Stimulated activated CD8-positive, alpha-beta memory T cell treated with anti-CD3 and anti-CD28 coated beads, Interleukin-2, amount 100 ng/mL, for 48 hours (primary cell): ENCODE results near the gene VWDE.
"Not testable (repeated sequence)": the region's sequence is repeated elsewhere in the genome, so short reads cannot be mapped to it uniquely, and the experiment has no call there.

ENCODE experiments used
- DNase-seq, 2 donors: peaks; one replicate each; pipeline ENCODE4 v3.0.0-alpha.2; 2020; ENCODE audit warnings: low read depth in 2 of 2

The VWDE gene

DNA sequence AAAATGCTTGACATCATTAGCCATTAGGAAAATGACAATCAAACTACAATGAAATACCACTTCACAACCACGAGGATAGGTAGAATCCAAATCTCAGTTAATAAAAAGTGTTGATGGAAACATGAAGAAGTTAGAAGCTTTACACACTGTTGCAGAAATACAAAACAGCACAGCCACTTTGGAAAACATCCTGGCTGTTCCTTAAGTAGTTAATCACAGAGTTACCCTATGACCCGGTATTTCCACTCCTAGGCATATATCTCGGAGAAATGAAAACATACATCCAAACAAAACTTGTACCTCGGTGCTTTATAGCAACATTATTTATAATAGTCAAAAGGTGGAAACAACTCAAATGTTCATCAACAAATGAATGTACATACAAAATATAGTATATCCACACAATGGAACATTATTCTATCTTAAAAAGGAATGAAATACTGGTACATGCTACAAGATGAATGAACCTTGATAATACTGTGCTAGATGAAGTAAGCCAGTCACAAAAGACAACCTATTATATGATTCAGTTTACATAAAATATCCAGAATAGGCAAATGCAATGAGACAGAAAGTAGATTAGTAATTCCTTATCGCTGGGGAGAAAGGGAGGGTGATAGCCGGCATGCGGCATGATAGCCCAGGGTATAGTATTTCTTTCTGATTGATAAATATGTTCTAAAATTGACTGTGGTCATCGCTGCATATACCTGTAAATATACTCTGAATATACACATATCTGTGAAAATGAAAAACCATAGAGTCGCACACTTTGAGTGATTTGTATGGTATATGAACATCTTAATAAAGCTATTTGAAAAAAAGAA lies 1.9 kb downstream of the VWDE start:
- no peak for DNase-seq

DNA sequence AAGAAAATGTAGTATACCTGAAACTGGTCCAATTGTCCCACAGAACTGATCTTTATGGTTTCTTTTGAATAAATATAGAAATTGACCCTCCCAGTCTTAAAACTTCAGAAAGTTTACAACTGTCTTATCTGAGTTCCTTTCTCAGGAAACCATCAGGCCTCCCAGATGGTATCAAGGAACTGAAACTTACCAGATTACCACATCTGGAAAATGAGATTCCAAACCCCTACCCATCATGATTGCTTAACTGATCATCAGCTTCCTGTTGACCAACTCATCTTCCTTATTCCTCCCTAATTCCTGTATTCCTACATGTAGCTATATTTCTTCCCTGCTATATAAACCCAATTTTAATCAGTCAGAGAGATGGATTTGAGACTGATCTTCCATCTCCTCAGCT lies 5.5 kb downstream of the VWDE start:
- DNase-seq: no peak

GRCh38 chr7:12397671-12398070 lies 6.0 kb downstream of the VWDE start:
- DNase-seq: no peak

GRCh38 chr7:12396670-12397069 lies 7.0 kb downstream of the VWDE start:
- DNase-seq: not testable (repeated sequence)

- no peak for DNase-seq
Measured at GRCh38 chr7:12391922-12392615, 11.6 kb downstream of the VWDE start.

- DNase-seq: no peak
Measured at GRCh38 chr7:12389089-12389700, 14.5 kb downstream of the VWDE start.

DNA sequence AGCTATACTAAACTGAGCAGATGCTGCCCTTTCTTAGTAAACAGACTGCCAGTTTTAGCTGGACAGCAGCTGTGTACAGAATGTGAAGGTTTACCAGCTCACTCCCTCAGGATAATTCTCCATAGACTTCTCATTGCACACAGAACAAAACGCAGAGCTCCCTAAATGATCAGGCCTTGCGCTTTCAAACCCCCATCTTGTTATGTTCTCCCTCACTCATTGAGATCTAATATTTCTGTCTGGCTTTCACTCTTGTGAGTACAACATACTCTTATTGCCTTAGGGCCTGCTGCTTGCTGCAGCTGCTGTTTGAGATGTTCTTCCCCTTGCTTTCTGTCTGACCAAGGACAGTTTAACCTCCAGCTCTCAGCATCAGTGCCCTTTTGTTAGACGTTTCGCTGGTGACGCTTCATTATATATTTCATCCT lies 17.3 kb downstream of the VWDE start:
- no peak for DNase-seq

DNA sequence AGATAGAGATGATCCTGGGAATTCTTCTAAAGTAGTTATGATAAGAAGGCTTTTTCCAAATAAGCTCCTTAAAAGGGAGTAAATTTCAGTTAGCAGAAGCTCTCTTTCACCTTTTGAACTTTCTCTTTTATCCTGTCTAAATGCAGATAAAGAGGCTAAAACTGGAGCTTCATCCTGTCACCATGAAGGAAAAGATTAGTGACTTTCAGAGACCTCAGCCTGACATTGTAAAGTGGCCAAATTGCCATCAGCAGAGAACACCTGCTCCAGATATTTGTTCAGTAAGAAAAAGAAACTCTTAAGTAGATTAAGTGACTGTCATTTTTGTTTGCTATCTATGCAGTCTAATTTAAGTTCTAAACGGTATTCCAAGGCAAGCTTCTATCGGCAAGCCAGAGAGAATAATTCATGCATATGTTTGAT lies 18.3 kb downstream of the VWDE start:
- no peak for DNase-seq

DNA sequence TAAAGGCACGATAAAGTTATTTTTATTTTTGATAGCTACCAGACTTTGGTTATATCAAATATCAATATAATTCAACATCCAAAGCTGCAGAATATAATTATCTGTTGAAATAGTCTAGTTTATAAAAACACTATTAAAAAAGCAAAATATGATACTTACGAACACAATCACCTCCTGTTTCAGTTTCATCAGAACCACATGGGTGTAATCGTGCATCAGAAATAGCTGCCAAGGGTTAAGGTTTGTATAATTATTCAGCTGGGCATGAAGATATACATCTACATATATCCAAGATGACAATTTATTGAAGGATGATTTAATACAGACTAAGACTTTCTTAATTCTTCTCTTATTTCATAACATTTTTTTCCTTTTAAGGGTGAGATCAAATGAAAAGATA lies 20.3 kb downstream of the VWDE start:
- DNase-seq: no peak

GRCh38 chr7:12378389-12378788 lies 25.3 kb downstream of the VWDE start:
- DNase-seq: no peak

- no peak for DNase-seq
Measured at GRCh38 chr7:12377406-12377805, 26.3 kb downstream of the VWDE start.

DNA sequence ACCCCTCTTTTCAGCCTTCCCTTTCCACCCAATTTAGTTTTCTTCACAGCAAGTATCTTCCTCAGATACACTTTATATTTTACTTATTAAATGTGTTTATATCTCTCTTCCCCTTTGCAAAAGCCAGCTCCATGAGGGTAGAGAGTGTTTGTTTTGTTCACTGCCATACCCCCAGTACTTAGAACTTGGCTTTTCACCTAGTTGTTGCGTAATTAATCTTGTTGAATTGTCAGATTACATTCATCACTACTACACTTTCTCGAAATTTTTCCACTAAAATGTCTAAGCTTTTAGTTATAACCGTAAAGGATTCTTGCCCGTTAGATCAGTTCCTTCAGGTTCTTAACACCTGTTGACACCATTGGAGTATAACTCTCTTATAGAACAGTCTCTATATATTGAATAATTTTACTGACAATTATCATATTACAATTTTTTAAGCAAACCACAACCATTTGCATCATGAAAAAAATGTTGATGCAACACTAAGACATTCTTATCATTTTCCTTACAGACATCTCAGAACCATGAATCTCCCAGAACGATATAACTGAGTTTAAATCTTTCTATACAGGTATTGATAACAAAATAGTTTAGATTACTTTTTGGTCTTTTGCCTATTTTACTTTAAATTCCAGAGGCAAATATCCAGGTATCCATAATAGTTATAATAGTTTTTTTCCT lies 29.9 kb downstream of the VWDE start:
- DNase-seq: no peak

- DNase-seq: no peak
Measured at GRCh38 chr7:12370249-12370648, 33.4 kb downstream of the VWDE start.

DNA sequence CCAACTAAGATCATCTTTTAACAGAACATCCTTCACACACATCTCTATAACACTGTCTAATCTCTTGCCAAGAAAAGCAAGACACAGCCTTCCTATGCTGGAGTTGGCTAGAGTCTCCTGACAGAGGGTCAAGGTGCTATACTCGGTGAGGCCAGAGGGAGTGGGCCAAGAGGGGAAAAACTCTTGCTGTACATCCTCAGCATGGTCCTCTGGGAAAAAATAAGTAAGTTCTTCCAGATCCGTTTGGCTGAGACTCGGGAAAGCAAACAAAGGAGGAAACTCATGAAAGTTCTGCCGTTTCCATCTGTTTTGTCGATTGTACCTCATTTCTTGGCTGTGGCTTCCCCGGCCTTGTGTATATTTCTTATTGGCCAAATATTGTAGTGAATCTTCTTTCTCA lies 33.9 kb downstream of the VWDE start:
- DNase-seq: no peak

- DNase-seq: no peak
Measured at GRCh38 chr7:12369072-12369471, 34.6 kb downstream of the VWDE start.

GRCh38 chr7:12360948-12361347 lies 42.7 kb downstream of the VWDE start:
- DNase-seq: no peak

- no peak for DNase-seq
Measured at GRCh38 chr7:12358694-12359093, 45.0 kb downstream of the VWDE start.

DNA sequence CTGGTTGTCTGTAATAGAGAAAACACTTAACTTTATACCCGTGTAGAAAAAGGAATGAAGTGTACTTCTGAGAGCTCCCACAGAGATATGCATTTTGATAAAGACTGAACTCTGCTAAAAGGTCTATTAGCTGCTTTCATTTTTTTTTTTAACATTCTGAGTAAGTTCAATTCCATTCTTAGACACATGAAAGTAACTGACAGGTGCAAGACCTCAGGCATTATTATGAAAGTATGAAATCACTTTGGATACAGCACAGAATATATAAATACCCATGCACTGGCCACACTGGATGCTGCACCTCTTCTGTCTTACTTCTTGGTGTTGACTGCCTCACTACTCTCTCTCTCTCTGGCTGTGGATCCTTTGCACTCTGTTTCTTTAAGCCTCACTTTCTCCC lies 46.2 kb downstream of the VWDE start:
- no peak for DNase-seq

DNA sequence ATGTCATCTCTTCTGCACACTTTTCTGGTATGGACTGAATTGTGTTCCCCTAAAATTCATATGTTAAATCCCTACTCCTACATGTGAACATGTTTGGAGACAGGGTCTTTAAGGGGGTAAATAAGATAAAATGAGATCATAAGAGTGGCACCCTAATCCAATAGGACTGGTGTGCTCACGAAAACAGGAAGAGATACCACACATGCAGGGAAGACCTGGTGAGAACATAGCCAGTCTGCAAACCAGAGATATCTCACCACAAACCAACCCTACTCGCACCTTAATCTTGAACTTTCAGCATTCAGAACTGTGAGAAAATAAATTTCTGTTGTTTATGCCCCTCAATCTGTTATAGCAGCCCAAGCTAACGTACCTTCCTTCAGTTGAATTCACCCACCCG lies 51.8 kb downstream of the VWDE start:
- no peak for DNase-seq

- DNase-seq: no peak
Measured at GRCh38 chr7:12350971-12351370, 52.7 kb downstream of the VWDE start.

GRCh38 chr7:12337095-12337494 lies 66.6 kb downstream of the VWDE start:
- no peak for DNase-seq
